ENCODE results near the gene PDZK1IP1. TPM values are rescaled to one million over a fixed set of nuclear protein-coding genes. Genes with fewer than 3 reads are reported as not detected.

PDZK1IP1 gene
- total RNA-seq (2014; rRNA removed; shearing (Covaris generic)): not detected in 2 replicates
- not detected in 2 replicates for polyA plus RNA-seq (2014; cell fraction: nucleus; rRNA removed)

- DNase-seq (ENCODE audit: extremely low read depth, low read depth): no peak
Measured at GRCh38 chr1:47189844-47190508, at the start of gene PDZK1IP1. PDZK1IP1 (minus strand) TSS chr1:47190036; CDS start chr1:47189932, 104 bp downstream.

GRCh38 chr1:47238935-47239592, 49.2 kb upstream of the PDZK1IP1 start:
- no peak for DNase-seq (ENCODE audit: extremely low read depth, low read depth)

GRCh38 chr1:47235806-47236205, 46.0 kb upstream of the PDZK1IP1 start:
- no peak for DNase-seq (ENCODE audit: extremely low read depth, low read depth)

- DNase-seq (ENCODE audit: extremely low read depth, low read depth): no peak
Measured at GRCh38 chr1:47235241-47235681, 45.4 kb upstream of the PDZK1IP1 start.

- DNase-seq (ENCODE audit: extremely low read depth, low read depth): no peak
Measured at GRCh38 chr1:47233186-47233585, 43.4 kb upstream of the PDZK1IP1 start.

- no peak for DNase-seq (ENCODE audit: extremely low read depth, low read depth)
Measured at GRCh38 chr1:47232187-47232874, 42.5 kb upstream of the PDZK1IP1 start, which contains the start of gene TAL1. TAL1 (minus strand) TSS chr1:47232225; CDS start chr1:47225888, 6,337 bp downstream.

GRCh38 chr1:47231301-47232186, 41.7 kb upstream of the PDZK1IP1 start:
- DNase-seq (ENCODE audit: extremely low read depth, low read depth): peak; percentile 3

GRCh38 chr1:47230692-47231300, 41.0 kb upstream of the PDZK1IP1 start:
- no peak for DNase-seq (ENCODE audit: extremely low read depth, low read depth)

GRCh38 chr1:47229886-47230691, 40.3 kb upstream of the PDZK1IP1 start:
- DNase-seq (ENCODE audit: extremely low read depth, low read depth): no peak

- DNase-seq (ENCODE audit: extremely low read depth, low read depth): no peak
Measured at GRCh38 chr1:47229031-47229885, 39.4 kb upstream of the PDZK1IP1 start.

- DNase-seq (ENCODE audit: extremely low read depth, low read depth): no peak
Measured at GRCh38 chr1:47228644-47229030, 38.8 kb upstream of the PDZK1IP1 start.

- no peak for DNase-seq (ENCODE audit: extremely low read depth, low read depth)
Measured at GRCh38 chr1:47227341-47228232, 37.8 kb upstream of the PDZK1IP1 start.

- no peak for DNase-seq (ENCODE audit: extremely low read depth, low read depth)
Measured at GRCh38 chr1:47226839-47227215, 37.0 kb upstream of the PDZK1IP1 start.

GRCh38 chr1:47226121-47226838, 36.4 kb upstream of the PDZK1IP1 start:
- DNase-seq (ENCODE audit: extremely low read depth, low read depth): no peak

GRCh38 chr1:47225430-47226100, 35.7 kb upstream of the PDZK1IP1 start:
- DNase-seq (ENCODE audit: extremely low read depth, low read depth): no peak

Measured in NCI-H460 (cell line).